ENCODE results near the gene AGTRAP.

GRCh38 chr1:11778336-11778735 lies 42.4 kb downstream of the AGTRAP start:
- TF ChIP-seq CTCF (IDR thresholded peaks at IDR 0.05) (no peak), POLR2A (IDR thresholded peaks at IDR 0.05) (no peak)

Data from lower leg skin (tissue), 3 donors.